Neutrophil (primary cell): Measurements from ENCODE around the gene NOX5.

Experiments used
- H3K27ac ChIP-seq: fragments of 200-600 bp; sonication (generic); 2 replicates; pipeline ENCODE4 v1.5.1; 2016; ENCODE audit warnings: mild to moderate bottlenecking, moderate library complexity
- H3K27me3 ChIP-seq: fragments of 200-600 bp; sonication (generic); 2 replicates; pipeline ENCODE4 v1.6.0; 2016; ENCODE audit warnings: mild to moderate bottlenecking
- H3K36me3 ChIP-seq: fragments of 200-600 bp; sonication (generic); 2 replicates; pipeline ENCODE4 v1.5.1; 2017
- H3K4me1 ChIP-seq, 2 experiments: fragments of 200-600 bp in 1 of 2; sonication (generic) in 1 of 2; 1 replicate in 1 of 2; 2 replicates in 1 of 2; pipeline versions ENCODE4 v1.5.1 to v1.6.1; 2013 to 2016; ENCODE audit warnings: low read depth in 1 of 2, low read length in 1 of 2, mild to moderate bottlenecking in 1 of 2, moderate library complexity in 1 of 2; ENCODE audit not compliant: control insufficient read depth in 1 of 2, insufficient read depth in 1 of 2
- H3K4me3 ChIP-seq, 2 experiments: fragments of 200-600 bp in 1 of 2; sonication (generic) in 1 of 2; 1 replicate in 1 of 2; 2 replicates in 1 of 2; pipeline ENCODE4 v1.5.1; 2013 to 2016; ENCODE audit warnings: low read depth in 1 of 2, low read length in 1 of 2, mild to moderate bottlenecking in 1 of 2, moderate library complexity in 1 of 2
- H3K9me3 ChIP-seq: fragments of 200-600 bp; sonication (generic); 2 replicates; pipeline ENCODE4 v1.5.1; 2016
- CTCF ChIP-seq: fragments of 200-600 bp; sonication (generic); IDR thresholded peaks from 2 replicates; pipeline ENCODE4 v1.5.1; 2016; ENCODE audit warnings: antibody characterized with exemption

Gene NOX5

GRCh38 chr15:68993276-68993675 lies 21.2 kb upstream of the NOX5 start:
- no peak overlapping the region for H3K4me3 ChIP-seq
- no peak for TF ChIP-seq CTCF
- H3K4me1 ChIP-seq = no peaks in the 10 kb centered on the region
- H3K27ac ChIP-seq = no peak overlapping the region
- H3K36me3 ChIP-seq = no peaks in the 10 kb centered on the region
- no peaks in the 10 kb centered on the region for H3K9me3 ChIP-seq
- H3K27me3 ChIP-seq = no peaks in the 10 kb centered on the region

GRCh38 chr15:68994149-68994548 lies 20.3 kb upstream of the NOX5 start:
- no peaks in the 10 kb centered on the region for H3K9me3 ChIP-seq
- H3K27ac ChIP-seq = no peak overlapping the region
- TF ChIP-seq CTCF = no peak
- no peak overlapping the region for H3K4me3 ChIP-seq
- H3K4me1 ChIP-seq = no peaks in the 10 kb centered on the region
- H3K27me3 ChIP-seq = no peaks in the 10 kb centered on the region
- H3K36me3 ChIP-seq = no peaks in the 10 kb centered on the region

- no peaks in the 10 kb centered on the region for H3K36me3 ChIP-seq
Measured at GRCh38 chr15:68994981-68995761, 19.3 kb upstream of the NOX5 start.

GRCh38 chr15:68997050-68997449 lies 17.4 kb upstream of the NOX5 start:
- Histone ChIP-seq H3K4me1 (no peaks in the 10 kb centered on the region), H3K36me3 (no peaks in the 10 kb centered on the region), H3K9me3 (no peaks in the 10 kb centered on the region), H3K27ac (no peak overlapping the region), H3K4me3 (no peak overlapping the region), H3K27me3 (no peaks in the 10 kb centered on the region)
- no peak for TF ChIP-seq CTCF

More at GRCh38 chr15:68994981-68995761, 19.3 kb upstream of the NOX5 start:
- no peak for TF ChIP-seq CTCF
- Histone ChIP-seq H3K27me3 (no peaks in the 10 kb centered on the region), H3K9me3 (no peaks in the 10 kb centered on the region), H3K4me1 (no peaks in the 10 kb centered on the region), H3K4me3 (no peak overlapping the region), H3K27ac (no peak overlapping the region)

GRCh38 chr15:68997930-68998777 lies 16.3 kb upstream of the NOX5 start:
- Histone ChIP-seq H3K4me1 (no peaks in the 10 kb centered on the region), H3K36me3 (no peaks in the 10 kb centered on the region), H3K4me3 (no peak overlapping the region), H3K27ac (no peak overlapping the region), H3K27me3 (no peaks in the 10 kb centered on the region), H3K9me3 (no peaks in the 10 kb centered on the region)
- TF ChIP-seq CTCF = no peak
